ENCODE results near the gene FARP1. TPM values are rescaled to one million over a fixed set of nuclear protein-coding genes. Genes with fewer than 3 reads are reported as not detected.

The FARP1 gene
- total and polyA plus RNA-seq, 2 of the 8 experiments (the other 6 are each of a cell fraction or from before 2014, with no cell fraction given), result 24.7 to 104 TPM

- TF ChIP-seq, protein P1, sequence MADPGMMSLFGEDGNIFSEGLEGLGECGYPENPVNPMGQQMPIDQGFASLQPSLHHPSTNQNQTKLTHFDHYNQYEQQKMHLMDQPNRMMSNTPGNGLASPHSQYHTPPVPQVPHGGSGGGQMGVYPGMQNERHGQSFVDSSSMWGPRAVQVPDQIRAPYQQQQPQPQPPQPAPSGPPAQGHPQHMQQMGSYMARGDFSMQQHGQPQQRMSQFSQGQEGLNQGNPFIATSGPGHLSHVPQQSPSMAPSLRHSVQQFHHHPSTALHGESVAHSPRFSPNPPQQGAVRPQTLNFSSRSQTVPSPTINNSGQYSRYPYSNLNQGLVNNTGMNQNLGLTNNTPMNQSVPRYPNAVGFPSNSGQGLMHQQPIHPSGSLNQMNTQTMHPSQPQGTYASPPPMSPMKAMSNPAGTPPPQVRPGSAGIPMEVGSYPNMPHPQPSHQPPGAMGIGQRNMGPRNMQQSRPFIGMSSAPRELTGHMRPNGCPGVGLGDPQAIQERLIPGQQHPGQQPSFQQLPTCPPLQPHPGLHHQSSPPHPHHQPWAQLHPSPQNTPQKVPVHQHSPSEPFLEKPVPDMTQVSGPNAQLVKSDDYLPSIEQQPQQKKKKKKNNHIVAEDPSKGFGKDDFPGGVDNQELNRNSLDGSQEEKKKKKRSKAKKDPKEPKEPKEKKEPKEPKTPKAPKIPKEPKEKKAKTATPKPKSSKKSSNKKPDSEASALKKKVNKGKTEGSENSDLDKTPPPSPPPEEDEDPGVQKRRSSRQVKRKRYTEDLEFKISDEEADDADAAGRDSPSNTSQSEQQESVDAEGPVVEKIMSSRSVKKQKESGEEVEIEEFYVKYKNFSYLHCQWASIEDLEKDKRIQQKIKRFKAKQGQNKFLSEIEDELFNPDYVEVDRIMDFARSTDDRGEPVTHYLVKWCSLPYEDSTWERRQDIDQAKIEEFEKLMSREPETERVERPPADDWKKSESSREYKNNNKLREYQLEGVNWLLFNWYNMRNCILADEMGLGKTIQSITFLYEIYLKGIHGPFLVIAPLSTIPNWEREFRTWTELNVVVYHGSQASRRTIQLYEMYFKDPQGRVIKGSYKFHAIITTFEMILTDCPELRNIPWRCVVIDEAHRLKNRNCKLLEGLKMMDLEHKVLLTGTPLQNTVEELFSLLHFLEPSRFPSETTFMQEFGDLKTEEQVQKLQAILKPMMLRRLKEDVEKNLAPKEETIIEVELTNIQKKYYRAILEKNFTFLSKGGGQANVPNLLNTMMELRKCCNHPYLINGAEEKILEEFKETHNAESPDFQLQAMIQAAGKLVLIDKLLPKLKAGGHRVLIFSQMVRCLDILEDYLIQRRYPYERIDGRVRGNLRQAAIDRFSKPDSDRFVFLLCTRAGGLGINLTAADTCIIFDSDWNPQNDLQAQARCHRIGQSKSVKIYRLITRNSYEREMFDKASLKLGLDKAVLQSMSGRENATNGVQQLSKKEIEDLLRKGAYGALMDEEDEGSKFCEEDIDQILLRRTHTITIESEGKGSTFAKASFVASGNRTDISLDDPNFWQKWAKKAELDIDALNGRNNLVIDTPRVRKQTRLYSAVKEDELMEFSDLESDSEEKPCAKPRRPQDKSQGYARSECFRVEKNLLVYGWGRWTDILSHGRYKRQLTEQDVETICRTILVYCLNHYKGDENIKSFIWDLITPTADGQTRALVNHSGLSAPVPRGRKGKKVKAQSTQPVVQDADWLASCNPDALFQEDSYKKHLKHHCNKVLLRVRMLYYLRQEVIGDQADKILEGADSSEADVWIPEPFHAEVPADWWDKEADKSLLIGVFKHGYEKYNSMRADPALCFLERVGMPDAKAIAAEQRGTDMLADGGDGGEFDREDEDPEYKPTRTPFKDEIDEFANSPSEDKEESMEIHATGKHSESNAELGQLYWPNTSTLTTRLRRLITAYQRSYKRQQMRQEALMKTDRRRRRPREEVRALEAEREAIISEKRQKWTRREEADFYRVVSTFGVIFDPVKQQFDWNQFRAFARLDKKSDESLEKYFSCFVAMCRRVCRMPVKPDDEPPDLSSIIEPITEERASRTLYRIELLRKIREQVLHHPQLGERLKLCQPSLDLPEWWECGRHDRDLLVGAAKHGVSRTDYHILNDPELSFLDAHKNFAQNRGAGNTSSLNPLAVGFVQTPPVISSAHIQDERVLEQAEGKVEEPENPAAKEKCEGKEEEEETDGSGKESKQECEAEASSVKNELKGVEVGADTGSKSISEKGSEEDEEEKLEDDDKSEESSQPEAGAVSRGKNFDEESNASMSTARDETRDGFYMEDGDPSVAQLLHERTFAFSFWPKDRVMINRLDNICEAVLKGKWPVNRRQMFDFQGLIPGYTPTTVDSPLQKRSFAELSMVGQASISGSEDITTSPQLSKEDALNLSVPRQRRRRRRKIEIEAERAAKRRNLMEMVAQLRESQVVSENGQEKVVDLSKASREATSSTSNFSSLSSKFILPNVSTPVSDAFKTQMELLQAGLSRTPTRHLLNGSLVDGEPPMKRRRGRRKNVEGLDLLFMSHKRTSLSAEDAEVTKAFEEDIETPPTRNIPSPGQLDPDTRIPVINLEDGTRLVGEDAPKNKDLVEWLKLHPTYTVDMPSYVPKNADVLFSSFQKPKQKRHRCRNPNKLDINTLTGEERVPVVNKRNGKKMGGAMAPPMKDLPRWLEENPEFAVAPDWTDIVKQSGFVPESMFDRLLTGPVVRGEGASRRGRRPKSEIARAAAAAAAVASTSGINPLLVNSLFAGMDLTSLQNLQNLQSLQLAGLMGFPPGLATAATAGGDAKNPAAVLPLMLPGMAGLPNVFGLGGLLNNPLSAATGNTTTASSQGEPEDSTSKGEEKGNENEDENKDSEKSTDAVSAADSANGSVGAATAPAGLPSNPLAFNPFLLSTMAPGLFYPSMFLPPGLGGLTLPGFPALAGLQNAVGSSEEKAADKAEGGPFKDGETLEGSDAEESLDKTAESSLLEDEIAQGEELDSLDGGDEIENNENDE (IDR thresholded peaks at IDR 0.05; ENCODE audit: insufficient replicate concordance, low read length), result no peak
- TF ChIP-seq ZNF274 (IDR thresholded peaks at IDR 0.05; ENCODE audit: borderline replicate concordance, extremely low read depth, low read length) (no peak), JUN (IDR thresholded peaks at IDR 0.05; ENCODE audit: low read depth, low read length) (no peak), TCF12 (IDR thresholded peaks at IDR 0.05; ENCODE audit: low read depth, low read length) (no peak), YY1 (IDR thresholded peaks at IDR 0.05; ENCODE audit: low read depth, low read length) (no peak), TAF1 (IDR thresholded peaks at IDR 0.05; ENCODE audit: low read depth, low read length) (no peak), TBP (IDR thresholded peaks at IDR 0.05; ENCODE audit: low read depth, low read length) (no peak), CBX5 (IDR thresholded peaks at IDR 0.05; ENCODE audit: low read depth, low read length) (no peak), HDAC6 (IDR thresholded peaks at IDR 0.05; ENCODE audit: low read depth, low read length) (no peak), POLR2A (IDR thresholded peaks at IDR 0.05; ENCODE audit: control extremely low read depth in 1 of 2, low read depth in 2 of 2, low read length in 2 of 2) (no peak)
Measured at GRCh38 chr13:98317573-98318171, 174.8 kb downstream of the FARP1 start (continued).

Data from H1 (cell line).